Ishikawa (cell line): ENCODE results near the gene ASXL1.

Experiments used
- CEBPB ChIP-seq: IDR thresholded peaks from 2 replicates; pipeline ENCODE4 v1.6.1; 2012
- CREB1 ChIP-seq: IDR thresholded peaks from 2 replicates; pipeline ENCODE4 v1.6.1; 2012; ENCODE audit warnings: low read depth
- EGR1 ChIP-seq: IDR thresholded peaks from 2 replicates; pipeline ENCODE4 v1.6.1; 2012
- EP300 ChIP-seq: IDR thresholded peaks from 2 replicates; pipeline ENCODE4 v1.6.1; 2012; ENCODE audit warnings: borderline replicate concordance
- FOXM1 ChIP-seq: IDR thresholded peaks from 2 replicates; pipeline ENCODE4 v1.6.1; 2012; ENCODE audit warnings: low read depth, borderline replicate concordance
- NFIC ChIP-seq: IDR thresholded peaks from 2 replicates; pipeline ENCODE4 v1.6.1; 2012
- RAD21 ChIP-seq: IDR thresholded peaks from 2 replicates; pipeline ENCODE4 v1.6.1; 2012; ENCODE audit warnings: low read depth
- REST ChIP-seq: IDR thresholded peaks from 2 replicates; pipeline ENCODE4 v1.6.1; 2012; ENCODE audit warnings: low read depth, mild to moderate bottlenecking
- TAF1 ChIP-seq: IDR thresholded peaks from 2 replicates; pipeline ENCODE4 v1.6.1; 2012; ENCODE audit warnings: low read depth, mild to moderate bottlenecking
- TCF12 ChIP-seq: IDR thresholded peaks from 2 replicates; pipeline ENCODE4 v1.6.1; 2012; ENCODE audit warnings: low read depth
- TEAD4 ChIP-seq: IDR thresholded peaks from 2 replicates; pipeline ENCODE4 v1.6.1; 2012
- USF1 ChIP-seq: IDR thresholded peaks from 2 replicates; pipeline ENCODE4 v1.6.1; 2012
- YY1 ChIP-seq: IDR thresholded peaks from 2 replicates; pipeline ENCODE4 v1.6.1; 2012; ENCODE audit warnings: low read depth
- ZBTB7A ChIP-seq: IDR thresholded peaks from 2 replicates; pipeline ENCODE4 v1.6.1; 2012; ENCODE audit warnings: low read depth
- TF ChIP-seq, protein P1 (sequence below): IDR thresholded peaks from 2 replicates; pipeline ENCODE4 v1.6.1; 2012

ASXL1 gene

GRCh38 chr20:32421290-32421689 is 63.2 kb downstream of the ASXL1 start:
- TF ChIP-seq TEAD4 (no peak), EP300 (no peak), RAD21 (no peak), EGR1 (no peak), ZBTB7A (no peak), YY1 (no peak), NFIC (no peak), CEBPB (no peak), REST (no peak)
- TF ChIP-seq, protein P1, sequence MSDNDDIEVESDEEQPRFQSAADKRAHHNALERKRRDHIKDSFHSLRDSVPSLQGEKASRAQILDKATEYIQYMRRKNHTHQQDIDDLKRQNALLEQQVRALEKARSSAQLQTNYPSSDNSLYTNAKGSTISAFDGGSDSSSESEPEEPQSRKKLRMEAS, result no peak

DNA sequence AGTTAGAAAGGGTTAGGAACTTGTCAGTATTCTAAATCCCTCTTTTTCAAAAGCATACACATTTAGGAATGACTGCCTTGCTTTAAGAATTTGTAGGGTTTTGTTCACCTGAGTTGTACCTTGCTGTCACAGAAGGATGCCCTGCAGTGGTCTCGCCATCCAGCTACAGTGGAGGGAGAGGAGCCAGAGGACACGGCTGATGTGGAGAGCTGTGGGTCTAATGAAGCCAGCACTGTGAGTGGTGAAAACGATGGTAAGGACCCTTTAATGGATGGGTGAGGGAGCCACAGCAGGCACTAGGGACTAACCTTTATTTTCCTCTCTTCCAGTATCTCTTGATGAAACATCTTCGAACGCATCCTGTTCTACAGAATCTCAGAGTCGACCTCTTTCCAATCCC is 69.9 kb downstream of the ASXL1 start:
- TF ChIP-seq REST (no peak), FOXM1 (no peak), TCF12 (no peak), ZBTB7A (no peak), TEAD4 (no peak), YY1 (no peak), CREB1 (no peak), RAD21 (no peak), EP300 (no peak)
- TF ChIP-seq, protein P1, result no peak

DNA sequence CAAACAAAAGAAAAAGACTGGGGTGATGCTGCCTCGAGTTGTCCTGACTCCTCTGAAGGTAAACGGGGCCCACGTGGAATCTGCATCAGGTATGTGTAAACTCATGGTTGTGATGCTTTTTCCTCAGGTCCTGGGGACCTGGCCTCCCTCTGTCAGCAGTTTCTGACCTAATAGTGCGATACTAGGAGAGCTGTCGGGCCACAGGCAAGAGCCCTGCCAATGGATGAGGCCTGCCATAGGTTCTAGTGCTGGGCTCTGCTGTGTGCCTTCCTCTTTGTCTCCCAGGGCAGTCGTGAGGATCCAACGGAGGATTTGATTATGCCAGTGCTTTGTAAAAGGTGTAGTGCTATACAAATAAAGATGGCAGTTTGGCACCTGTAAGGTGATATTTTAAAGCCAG is 71.2 kb downstream of the ASXL1 start:
- TF ChIP-seq TAF1, result no peak
- no peak for TF ChIP-seq EP300
- TF ChIP-seq, protein P1, result no peak
- no peak for TF ChIP-seq RAD21
- no peak for TF ChIP-seq YY1
- no peak for TF ChIP-seq USF1
- TF ChIP-seq TEAD4, result no peak
- TF ChIP-seq NFIC, result no peak
- TF ChIP-seq CREB1, result no peak
- TF ChIP-seq TCF12, result no peak

- TF ChIP-seq USF1 (no peak), TEAD4 (no peak), YY1 (no peak), ZBTB7A (no peak), REST (no peak), EP300 (no peak), EGR1 (no peak), RAD21 (no peak), CEBPB (no peak), CREB1 (no peak), NFIC (no peak), TCF12 (no peak), FOXM1 (no peak), TAF1 (no peak)
- TF ChIP-seq, protein P1, result no peak
These were observed 71.7 kb downstream of the ASXL1 start for GRCh38 chr20:32429745-32430360.

- no peak for TF ChIP-seq EGR1
- no peak for TF ChIP-seq NFIC
- TF ChIP-seq CEBPB, result no peak
- no peak for TF ChIP-seq EP300
- no peak for TF ChIP-seq REST
These were observed 73.3 kb downstream of the ASXL1 start for GRCh38 chr20:32431457-32431856.
